Ovary (tissue), 3 donors: ENCODE results near the gene NCOA5.

Source experiments
- EP300 ChIP-seq: sonication (generic); formaldehyde crosslinking; IDR thresholded peaks from one replicate; pipeline ENCODE4 v1.6.1; 2017; ENCODE audit warnings: antibody characterized with exemption
- POLR2A ChIP-seq: fragments of 450-650 bp; IDR thresholded peaks from one replicate; pipeline ENCODE4 v1.6.1; 2017; ENCODE audit warnings: antibody characterized with exemption, mild to moderate bottlenecking, moderate library complexity
- TF ChIP-seq, protein P1 (sequence below), 3 donors: fragments of 450-650 bp in 2 of 3; fragments of 200-600 bp in 1 of 3; IDR thresholded peaks; one replicate each; pipeline versions ENCODE4 v1.5.1 to v1.8.0; 2016 to 2022; ENCODE audit warnings: antibody characterized with exemption in 3 of 3, mild to moderate bottlenecking in 1 of 3
- donor health status: DM: no; HTN: no; CAD: no.

DNA sequence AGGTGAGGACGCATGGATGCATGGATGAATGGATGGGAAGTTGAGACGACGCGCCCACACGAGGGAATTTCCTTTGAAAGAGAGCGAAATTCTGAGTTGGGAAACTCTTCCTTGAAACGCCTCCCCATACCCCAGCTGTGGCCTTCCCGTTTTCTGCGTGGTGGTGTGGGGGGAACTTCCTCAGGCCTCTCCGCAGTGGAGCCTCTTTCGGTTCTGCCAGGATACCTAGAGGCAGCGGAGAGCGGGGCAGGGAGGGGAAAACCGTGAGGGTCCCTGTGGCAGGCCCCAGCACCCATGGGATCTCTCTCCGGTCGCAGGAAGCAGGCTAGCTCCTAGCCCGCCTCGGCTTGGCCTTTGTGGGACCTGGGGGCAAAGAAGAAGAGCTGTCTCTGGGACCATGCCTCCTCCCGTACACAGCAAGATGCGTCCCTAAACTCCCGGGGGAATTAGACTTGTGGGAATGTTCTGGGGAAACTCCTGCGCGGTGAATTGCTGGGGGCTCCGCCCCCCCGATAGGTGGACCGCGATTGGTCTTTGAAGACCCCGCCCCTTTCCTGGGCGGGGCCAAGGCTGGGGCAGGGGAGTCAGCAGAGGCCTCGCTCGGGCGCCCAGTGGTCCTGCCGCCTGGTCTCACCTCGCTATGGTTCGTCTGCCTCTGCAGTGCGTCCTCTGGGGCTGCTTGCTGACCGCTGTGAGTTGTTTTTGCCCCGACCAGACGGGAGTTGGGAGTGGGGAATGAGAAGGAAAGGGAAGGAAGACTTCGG is 28.1 kb upstream of the NCOA5 start, which contains the start of gene CD40:
- TF ChIP-seq, protein P1, sequence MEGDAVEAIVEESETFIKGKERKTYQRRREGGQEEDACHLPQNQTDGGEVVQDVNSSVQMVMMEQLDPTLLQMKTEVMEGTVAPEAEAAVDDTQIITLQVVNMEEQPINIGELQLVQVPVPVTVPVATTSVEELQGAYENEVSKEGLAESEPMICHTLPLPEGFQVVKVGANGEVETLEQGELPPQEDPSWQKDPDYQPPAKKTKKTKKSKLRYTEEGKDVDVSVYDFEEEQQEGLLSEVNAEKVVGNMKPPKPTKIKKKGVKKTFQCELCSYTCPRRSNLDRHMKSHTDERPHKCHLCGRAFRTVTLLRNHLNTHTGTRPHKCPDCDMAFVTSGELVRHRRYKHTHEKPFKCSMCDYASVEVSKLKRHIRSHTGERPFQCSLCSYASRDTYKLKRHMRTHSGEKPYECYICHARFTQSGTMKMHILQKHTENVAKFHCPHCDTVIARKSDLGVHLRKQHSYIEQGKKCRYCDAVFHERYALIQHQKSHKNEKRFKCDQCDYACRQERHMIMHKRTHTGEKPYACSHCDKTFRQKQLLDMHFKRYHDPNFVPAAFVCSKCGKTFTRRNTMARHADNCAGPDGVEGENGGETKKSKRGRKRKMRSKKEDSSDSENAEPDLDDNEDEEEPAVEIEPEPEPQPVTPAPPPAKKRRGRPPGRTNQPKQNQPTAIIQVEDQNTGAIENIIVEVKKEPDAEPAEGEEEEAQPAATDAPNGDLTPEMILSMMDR (IDR thresholded peaks at IDR 0.05): peak in 1 of 3 donors; percentile 7
- peak; percentile 50 for TF ChIP-seq POLR2A
- no peak for TF ChIP-seq EP300
